GM19468 (cell line): ENCODE results near the gene CDKL5.

Experiments
- ATAC-seq: cut with Tn5 transposase; IDR thresholded peaks from one replicate; pipeline ENCODE4 v1.9.1; 2021; ENCODE audit warnings: mild to moderate bottlenecking, moderate library complexity, moderate number of reproducible peaks; ENCODE audit not compliant: unreplicated experiment; ENCODE audit errors: extremely low read depth

The CDKL5 gene

DNA sequence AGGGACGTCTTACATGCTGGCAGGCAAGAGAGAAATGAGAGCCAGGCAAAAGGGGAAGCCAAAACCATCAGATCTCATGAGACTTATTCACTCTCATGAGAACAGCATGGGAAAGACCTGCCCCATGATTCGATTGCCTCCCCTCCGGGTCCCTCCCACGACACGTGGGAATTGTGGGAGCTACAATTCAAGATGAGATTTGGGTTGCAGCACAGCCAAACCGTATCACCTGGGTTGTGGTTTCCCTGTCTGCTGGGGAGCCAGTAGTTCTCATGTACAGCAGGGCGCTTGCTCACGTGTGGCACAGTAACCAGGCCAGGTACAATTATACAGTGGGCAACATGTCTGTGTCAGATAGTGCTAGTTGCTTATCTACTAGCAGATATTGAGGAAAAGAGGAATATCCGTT lies 257.6 kb downstream of the CDKL5 start:
- ATAC-seq: no peak

DNA sequence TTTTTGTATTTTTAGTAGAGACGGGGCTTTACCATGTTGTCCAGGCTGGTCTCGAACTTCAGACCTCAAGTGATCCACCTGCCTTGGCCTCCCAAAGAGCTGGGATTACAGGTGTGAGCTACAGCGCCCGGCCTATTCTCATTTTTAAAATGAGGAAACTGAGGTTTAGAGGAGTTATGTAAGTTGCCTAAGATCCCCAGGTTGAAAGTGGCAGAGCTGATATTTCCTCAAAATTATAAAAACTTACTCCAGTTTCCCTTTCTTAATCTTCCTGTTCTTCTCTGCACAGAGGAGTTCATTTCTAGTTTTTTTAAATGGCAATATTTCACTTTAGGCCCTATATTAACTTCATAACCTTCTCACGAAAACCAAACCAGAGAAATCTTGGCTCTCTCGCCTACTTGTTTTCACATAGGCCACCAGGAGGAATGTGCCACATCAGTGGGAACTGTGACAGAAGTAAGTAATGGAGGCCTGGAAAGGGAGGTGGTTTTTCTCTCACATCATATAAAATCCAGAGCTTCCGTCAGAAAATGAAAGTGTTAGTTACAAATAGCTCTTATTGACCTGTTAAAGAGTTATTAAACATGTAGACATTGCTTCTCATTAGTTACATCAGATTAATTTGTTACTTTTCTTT lies 262.6 kb downstream of the CDKL5 start:
- ATAC-seq: no peak

DNA sequence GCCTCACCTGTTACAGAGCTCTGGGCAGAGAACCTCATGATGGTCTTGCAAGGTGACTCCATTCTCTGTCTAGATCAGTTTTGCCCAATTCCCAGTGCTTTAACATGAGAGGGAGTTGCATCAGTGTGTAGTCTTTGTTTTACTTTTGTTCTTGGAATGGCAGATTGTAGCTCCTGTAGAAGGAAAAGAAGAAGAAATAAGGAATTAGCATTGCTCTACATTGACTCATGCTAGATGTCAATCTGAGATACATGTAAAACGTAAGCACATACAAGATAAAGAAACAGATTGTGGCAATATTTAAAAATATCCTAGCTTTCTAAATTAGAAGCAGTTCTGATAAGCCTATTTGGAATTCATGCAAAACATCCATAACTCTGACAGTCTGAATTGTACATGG lies 266.0 kb downstream of the CDKL5 start:
- no peak for ATAC-seq

DNA sequence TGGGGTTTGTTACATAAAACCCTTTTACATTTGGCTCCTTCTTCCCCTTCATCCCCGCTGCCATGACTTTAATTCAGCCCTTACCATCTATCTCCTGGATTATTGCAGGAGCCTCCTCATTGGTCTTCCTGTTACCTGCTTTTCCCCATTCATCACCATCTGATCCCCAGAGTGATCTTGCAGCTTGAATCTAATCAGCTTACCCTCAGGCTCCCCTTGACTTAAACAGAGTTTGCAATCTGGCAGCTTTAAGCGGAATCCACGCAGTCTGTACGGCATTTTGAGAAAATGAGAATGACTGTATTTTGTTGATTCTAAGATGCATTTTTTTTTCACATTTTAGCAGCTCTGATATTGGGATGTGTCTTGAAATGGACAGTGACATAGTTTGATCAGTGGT lies 267.1 kb downstream of the CDKL5 start:
- no peak for ATAC-seq

DNA sequence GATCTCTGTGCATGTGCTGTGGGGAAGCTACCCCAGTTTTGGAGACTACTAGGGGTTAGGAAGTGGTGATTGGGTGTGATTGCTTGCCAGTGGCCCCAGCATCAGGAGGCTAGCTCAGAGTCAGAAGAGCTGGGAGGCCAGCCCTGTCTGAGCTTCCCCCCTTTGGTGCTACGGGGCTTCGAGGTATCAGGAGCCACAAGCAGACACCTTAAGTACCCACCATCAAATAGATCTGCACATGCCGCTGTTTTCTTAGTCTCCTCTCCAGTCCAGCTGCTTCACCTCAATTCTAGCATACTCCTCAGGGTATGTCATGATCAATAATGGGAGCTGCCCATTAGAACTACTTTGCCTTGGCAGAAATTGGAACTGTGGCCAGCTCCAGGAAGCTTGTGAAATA lies 271.2 kb downstream of the CDKL5 start:
- ATAC-seq: no peak

DNA sequence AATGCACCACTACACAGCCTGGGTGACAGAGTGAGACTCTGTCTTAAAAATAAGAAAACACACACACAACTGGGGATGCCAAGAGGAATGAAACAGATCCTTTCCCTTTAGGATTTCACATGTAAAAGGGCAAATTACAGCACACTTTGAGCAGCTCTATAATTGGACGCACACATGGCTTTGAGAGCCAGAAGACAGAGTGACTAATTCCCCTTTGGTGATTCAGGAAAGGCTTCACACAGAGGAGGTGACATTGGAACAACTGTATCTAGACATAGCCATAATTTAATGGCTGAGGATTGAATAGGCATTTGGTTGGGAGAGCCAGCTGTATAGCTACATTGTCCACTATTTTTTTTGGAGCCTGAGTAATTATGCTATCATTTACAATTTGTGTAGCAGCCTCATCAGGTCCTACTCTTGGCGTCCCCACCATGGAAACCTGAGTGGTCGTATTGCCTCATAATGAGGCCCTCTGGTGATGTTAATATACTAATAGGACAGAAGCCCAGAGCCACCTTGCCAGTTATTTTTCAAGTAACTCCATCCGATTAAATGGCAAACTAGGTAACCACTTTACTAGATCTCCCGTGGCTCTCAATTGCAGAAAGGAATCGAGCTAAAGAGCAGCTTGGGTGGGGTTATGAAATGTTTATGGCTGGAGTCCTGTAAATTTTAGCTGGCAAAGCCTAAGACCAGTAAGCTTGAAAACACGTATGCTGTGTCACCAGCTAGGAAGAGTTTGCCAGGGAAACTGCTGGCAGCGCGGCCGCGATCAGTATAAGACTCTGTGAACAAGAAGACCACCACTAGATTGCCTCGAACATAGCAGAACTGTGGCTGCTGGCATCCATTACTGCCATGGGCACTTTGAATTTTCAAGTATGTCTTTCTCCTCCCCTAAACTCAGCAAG lies 273.6 kb downstream of the CDKL5 start:
- no peak for ATAC-seq

DNA sequence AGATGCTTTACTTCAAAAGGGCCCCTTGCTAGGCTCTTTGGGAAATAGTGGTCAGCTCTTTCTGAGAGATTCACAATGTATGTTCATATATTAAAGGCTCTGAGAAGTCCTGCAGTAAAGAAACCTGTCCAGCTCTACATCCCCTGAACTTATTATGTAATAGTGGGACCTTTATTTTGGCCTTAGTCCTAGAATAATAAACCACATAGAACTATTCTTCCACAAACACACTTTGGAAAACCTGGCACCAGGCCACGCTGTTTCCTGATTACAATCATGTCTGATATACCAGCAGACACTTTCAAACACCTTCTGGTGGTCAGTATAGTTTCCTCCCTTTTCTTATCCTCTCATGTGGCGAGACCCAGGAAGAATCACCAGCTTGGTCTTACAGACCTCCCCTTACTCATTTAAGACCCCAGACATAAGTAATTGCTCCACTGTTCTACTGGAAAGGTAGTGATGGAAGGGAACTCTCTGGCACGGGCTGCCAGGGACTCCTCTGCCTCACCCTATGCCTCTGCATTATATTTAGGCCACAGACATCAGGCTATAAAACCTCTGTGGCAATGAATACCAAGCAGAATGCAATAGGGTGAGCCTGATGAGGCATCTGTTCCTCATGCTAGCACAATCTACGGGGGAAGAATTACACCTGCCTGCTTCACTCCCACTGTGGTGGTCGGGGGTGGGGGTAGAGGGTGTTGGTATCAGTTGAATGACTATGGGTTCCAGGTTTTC lies 276.4 kb downstream of the CDKL5 start:
- ATAC-seq: no peak

DNA sequence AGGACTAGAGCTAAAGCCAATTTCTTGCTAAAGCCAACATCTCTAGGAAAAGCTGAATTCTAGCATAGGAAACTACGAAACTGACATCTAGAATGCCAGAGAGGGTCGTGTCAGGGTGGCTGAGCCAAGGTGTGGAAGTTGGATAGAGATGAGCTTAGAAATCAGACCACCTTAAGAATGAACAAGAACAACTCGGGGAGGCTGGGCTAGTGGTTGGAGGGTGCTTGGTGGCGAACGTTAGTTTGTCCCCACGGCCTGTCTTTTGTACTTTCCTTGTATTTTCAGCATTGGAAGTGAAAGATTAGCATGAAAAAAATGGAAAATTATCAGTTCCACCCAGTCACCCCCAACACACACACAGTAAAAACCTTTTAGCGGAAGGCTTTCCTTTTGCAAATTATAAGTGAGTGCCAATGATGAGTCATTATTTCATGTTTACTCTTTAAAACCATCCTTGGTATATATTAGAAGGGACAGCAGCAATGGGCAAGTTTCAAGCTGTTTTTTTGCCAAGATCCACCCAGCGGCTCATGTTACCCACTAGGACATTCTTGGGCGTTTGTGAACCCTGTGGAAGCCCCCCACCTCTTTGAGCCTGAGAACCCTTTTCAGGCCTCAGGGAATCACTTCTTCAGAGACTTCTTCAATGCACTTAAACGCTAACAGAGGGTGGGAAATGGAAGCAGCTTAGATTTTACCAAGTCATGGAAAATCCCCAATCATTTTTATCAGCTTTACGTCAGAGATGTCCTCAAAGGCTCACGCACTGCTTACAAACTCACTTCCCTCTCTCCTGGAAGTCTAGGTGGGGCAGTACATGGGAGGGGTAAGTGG lies 277.2 kb downstream of the CDKL5 start:
- no peak for ATAC-seq
